ENCODE data around the gene FRYL.

FRYL gene

GRCh38 chr4:48654015-48654664 lies 125.9 kb downstream of the FRYL start:
- no peak overlapping the region for H3K27ac ChIP-seq (ENCODE audit: low read length)
- H3K9ac ChIP-seq (ENCODE audit: low read length in 2 of 2) = no peak overlapping the region
- no peaks in the 10 kb centered on the region for H3K36me3 ChIP-seq (ENCODE audit: control insufficient read depth in 2 of 2, insufficient read depth in 2 of 2, low read length in 2 of 2)
- peaks cover 5% of the 10 kb centered on the region for H3K4me1 ChIP-seq (ENCODE audit: control insufficient read depth, insufficient read depth, low read length)
- H3K27me3 ChIP-seq (ENCODE audit: control insufficient read depth in 1 of 2, insufficient read depth in 2 of 2, low read length in 2 of 2) = no peaks in the 10 kb centered on the region
- peak overlapping the region; percentile 1 to 61 for H3K4me3 ChIP-seq (ENCODE audit: low read length in 2 of 2)
- no peaks in the 10 kb centered on the region for H3K9me3 ChIP-seq (ENCODE audit: control insufficient read depth in 2 of 2, low read length in 2 of 2)

- Histone ChIP-seq H3K4me3 (ENCODE audit: low read length in 2 of 2) (peak overlapping the region; percentile 1 to 61), H3K9me3 (ENCODE audit: control insufficient read depth in 2 of 2, low read length in 2 of 2) (no peaks in the 10 kb centered on the region), H3K27ac (ENCODE audit: low read length) (no peak overlapping the region), H3K36me3 (ENCODE audit: control insufficient read depth in 2 of 2, insufficient read depth in 2 of 2, low read length in 2 of 2) (no peaks in the 10 kb centered on the region), H3K27me3 (ENCODE audit: control insufficient read depth in 1 of 2, insufficient read depth in 2 of 2, low read length in 2 of 2) (no peaks in the 10 kb centered on the region), H3K4me1 (ENCODE audit: control insufficient read depth, insufficient read depth, low read length) (peaks cover 5% of the 10 kb centered on the region), H3K9ac (ENCODE audit: low read length in 2 of 2) (no peak overlapping the region)
Measured at GRCh38 chr4:48653217-48654014, 126.7 kb downstream of the FRYL start.

GRCh38 chr4:48651914-48652313 lies 128.2 kb downstream of the FRYL start:
- Histone ChIP-seq H3K9me3 (ENCODE audit: control insufficient read depth in 2 of 2, low read length in 2 of 2) (no peaks in the 10 kb centered on the region), H3K4me1 (ENCODE audit: control insufficient read depth, insufficient read depth, low read length) (peaks cover 5% of the 10 kb centered on the region), H3K36me3 (ENCODE audit: control insufficient read depth in 2 of 2, insufficient read depth in 2 of 2, low read length in 2 of 2) (no peaks in the 10 kb centered on the region), H3K4me3 (ENCODE audit: low read length in 2 of 2) (no peak overlapping the region), H3K27me3 (ENCODE audit: control insufficient read depth in 1 of 2, insufficient read depth in 2 of 2, low read length in 2 of 2) (no peaks in the 10 kb centered on the region), H3K27ac (ENCODE audit: low read length) (no peak overlapping the region), H3K9ac (ENCODE audit: low read length in 2 of 2) (no peak overlapping the region)

- Histone ChIP-seq H3K4me3 (ENCODE audit: low read length in 2 of 2) (no peak overlapping the region), H3K4me1 (ENCODE audit: control insufficient read depth, insufficient read depth, low read length) (peaks cover 5% of the 10 kb centered on the region), H3K27me3 (ENCODE audit: control insufficient read depth in 1 of 2, insufficient read depth in 2 of 2, low read length in 2 of 2) (no peaks in the 10 kb centered on the region), H3K27ac (ENCODE audit: low read length) (no peak overlapping the region), H3K9ac (ENCODE audit: low read length in 2 of 2) (no peak overlapping the region), H3K36me3 (ENCODE audit: control insufficient read depth in 2 of 2, insufficient read depth in 2 of 2, low read length in 2 of 2) (no peaks in the 10 kb centered on the region), H3K9me3 (ENCODE audit: control insufficient read depth in 2 of 2, low read length in 2 of 2) (no peaks in the 10 kb centered on the region)
Measured at GRCh38 chr4:48649505-48649904, 130.6 kb downstream of the FRYL start.

- H3K9ac ChIP-seq (ENCODE audit: low read length in 2 of 2) = no peak overlapping the region
- no peak overlapping the region for H3K27ac ChIP-seq (ENCODE audit: low read length)
- H3K36me3 ChIP-seq (ENCODE audit: control insufficient read depth in 2 of 2, insufficient read depth in 2 of 2, low read length in 2 of 2) = no peaks in the 10 kb centered on the region
- H3K4me3 ChIP-seq (ENCODE audit: low read length in 2 of 2) = no peak overlapping the region
- no peaks in the 10 kb centered on the region for H3K4me1 ChIP-seq (ENCODE audit: control insufficient read depth, insufficient read depth, low read length)
- no peaks in the 10 kb centered on the region for H3K9me3 ChIP-seq (ENCODE audit: control insufficient read depth in 2 of 2, low read length in 2 of 2)
- no peaks in the 10 kb centered on the region for H3K27me3 ChIP-seq (ENCODE audit: control insufficient read depth in 1 of 2, insufficient read depth in 2 of 2, low read length in 2 of 2)
Measured at GRCh38 chr4:48645225-48645794, 134.8 kb downstream of the FRYL start.

GRCh38 chr4:48642421-48643374 lies 137.4 kb downstream of the FRYL start:
- Histone ChIP-seq H3K9ac (ENCODE audit: low read length in 2 of 2) (no peak overlapping the region), H3K36me3 (ENCODE audit: control insufficient read depth in 2 of 2, insufficient read depth in 2 of 2, low read length in 2 of 2) (no peaks in the 10 kb centered on the region), H3K27me3 (ENCODE audit: control insufficient read depth in 1 of 2, insufficient read depth in 2 of 2, low read length in 2 of 2) (no peaks in the 10 kb centered on the region), H3K27ac (ENCODE audit: low read length) (no peak overlapping the region), H3K9me3 (ENCODE audit: control insufficient read depth in 2 of 2, low read length in 2 of 2) (no peaks in the 10 kb centered on the region), H3K4me3 (ENCODE audit: low read length in 2 of 2) (no peak overlapping the region), H3K4me1 (ENCODE audit: control insufficient read depth, insufficient read depth, low read length) (no peaks in the 10 kb centered on the region)

GRCh38 chr4:48641401-48641800 lies 138.7 kb downstream of the FRYL start:
- Histone ChIP-seq H3K9ac (ENCODE audit: low read length in 2 of 2) (no peak overlapping the region), H3K27ac (ENCODE audit: low read length) (no peak overlapping the region), H3K9me3 (ENCODE audit: control insufficient read depth in 2 of 2, low read length in 2 of 2) (no peaks in the 10 kb centered on the region), H3K36me3 (ENCODE audit: control insufficient read depth in 2 of 2, insufficient read depth in 2 of 2, low read length in 2 of 2) (no peaks in the 10 kb centered on the region), H3K4me3 (ENCODE audit: low read length in 2 of 2) (no peak overlapping the region), H3K27me3 (ENCODE audit: control insufficient read depth in 1 of 2, insufficient read depth in 2 of 2, low read length in 2 of 2) (no peaks in the 10 kb centered on the region), H3K4me1 (ENCODE audit: control insufficient read depth, insufficient read depth, low read length) (no peaks in the 10 kb centered on the region)

- Histone ChIP-seq H3K4me3 (ENCODE audit: low read length in 2 of 2) (no peak overlapping the region), H3K27ac (ENCODE audit: low read length) (no peak overlapping the region), H3K4me1 (ENCODE audit: control insufficient read depth, insufficient read depth, low read length) (no peaks in the 10 kb centered on the region), H3K36me3 (ENCODE audit: control insufficient read depth in 2 of 2, insufficient read depth in 2 of 2, low read length in 2 of 2) (no peaks in the 10 kb centered on the region), H3K9ac (ENCODE audit: low read length in 2 of 2) (no peak overlapping the region), H3K27me3 (ENCODE audit: control insufficient read depth in 1 of 2, insufficient read depth in 2 of 2, low read length in 2 of 2) (no peaks in the 10 kb centered on the region), H3K9me3 (ENCODE audit: control insufficient read depth in 2 of 2, low read length in 2 of 2) (no peaks in the 10 kb centered on the region)
Measured at GRCh38 chr4:48640699-48641098, 139.4 kb downstream of the FRYL start.

GRCh38 chr4:48640225-48640624 lies 139.9 kb downstream of the FRYL start:
- H3K36me3 ChIP-seq (ENCODE audit: control insufficient read depth in 2 of 2, insufficient read depth in 2 of 2, low read length in 2 of 2) = no peaks in the 10 kb centered on the region
- H3K4me3 ChIP-seq (ENCODE audit: low read length in 2 of 2) = no peak overlapping the region
- no peaks in the 10 kb centered on the region for H3K27me3 ChIP-seq (ENCODE audit: control insufficient read depth in 1 of 2, insufficient read depth in 2 of 2, low read length in 2 of 2)
- no peaks in the 10 kb centered on the region for H3K9me3 ChIP-seq (ENCODE audit: control insufficient read depth in 2 of 2, low read length in 2 of 2)
- no peak overlapping the region for H3K9ac ChIP-seq (ENCODE audit: low read length in 2 of 2)
- no peaks in the 10 kb centered on the region for H3K4me1 ChIP-seq (ENCODE audit: control insufficient read depth, insufficient read depth, low read length)
- no peak overlapping the region for H3K27ac ChIP-seq (ENCODE audit: low read length)

- no peaks in the 10 kb centered on the region for H3K4me1 ChIP-seq (ENCODE audit: control insufficient read depth, insufficient read depth, low read length)
- H3K9ac ChIP-seq (ENCODE audit: low read length in 2 of 2) = no peak overlapping the region
- no peak overlapping the region for H3K27ac ChIP-seq (ENCODE audit: low read length)
- H3K4me3 ChIP-seq (ENCODE audit: low read length in 2 of 2) = no peak overlapping the region
- H3K36me3 ChIP-seq (ENCODE audit: control insufficient read depth in 2 of 2, insufficient read depth in 2 of 2, low read length in 2 of 2) = no peaks in the 10 kb centered on the region
- H3K27me3 ChIP-seq (ENCODE audit: control insufficient read depth in 1 of 2, insufficient read depth in 2 of 2, low read length in 2 of 2) = no peaks in the 10 kb centered on the region
- H3K9me3 ChIP-seq (ENCODE audit: control insufficient read depth in 2 of 2, low read length in 2 of 2) = no peaks in the 10 kb centered on the region
Measured at GRCh38 chr4:48639807-48640206, 140.3 kb downstream of the FRYL start.

Measured in stomach smooth muscle (tissue), 2 donors.